K562 (cell line): Measurements from ENCODE around the gene SLC8A2. TPM values are rescaled to one million over a fixed set of nuclear protein-coding genes. Genes with fewer than 3 reads are reported as not detected.
A peak's percentile ranks its signal among the peaks of the same experiment; 100 is the strongest.

Experiments
- ARID2 ChIP-seq: fragments of 450-650 bp; IDR thresholded peaks from 2 replicates; pipeline ENCODE4 v1.6.1; 2017; ENCODE audit warnings: antibody characterized with exemption, mild to moderate bottlenecking
- CHD2 ChIP-seq: IDR thresholded peaks from 2 replicates; pipeline ENCODE4 v1.6.1; 2011; ENCODE audit warnings: low read depth, low read length
- MLX ChIP-seq, 2 experiments: fragments of 450-650 bp in 1 of 2; sonication (generic) in 1 of 2; formaldehyde crosslinking; conservative IDR thresholded peaks; 2 replicates each; pipeline versions ENCODE4 v1.4.0 to v1.8.1; 2020 to 2022; ENCODE audit warnings: mild to moderate bottlenecking in 1 of 2, missing genetic modification reagents in 1 of 2
- RBM34 ChIP-seq: fragments of 200-400 bp; formaldehyde crosslinking; IDR thresholded peaks from 2 replicates; pipeline ENCODE4 v1.6.1; 2018; ENCODE audit warnings: low read length, borderline replicate concordance; ENCODE audit not compliant: insufficient read depth
- SFPQ ChIP-seq: fragments of 200-400 bp; formaldehyde crosslinking; IDR thresholded peaks from 2 replicates; pipeline ENCODE4 v1.6.1; 2017; ENCODE audit warnings: mild to moderate bottlenecking, low read depth, low read length, moderate library complexity
- SREBF1 ChIP-seq: fragments of 150-350 bp; IDR thresholded peaks from 2 replicates; pipeline ENCODE4 v1.6.1; 2014; ENCODE audit warnings: antibody characterized with exemption, low read depth, low read length, borderline replicate concordance
- ZNF384 ChIP-seq: IDR thresholded peaks from 2 replicates; pipeline ENCODE4 v1.6.1; 2012; ENCODE audit warnings: low read depth, low read length, improper control_type of control experiment
- ZNF551 ChIP-seq: fragments of 250-450 bp; sonication (Bioruptor Pico); IDR thresholded peaks from 2 replicates; pipeline ENCODE4 v1.5.0; 2021; ENCODE audit warnings: mild to moderate bottlenecking, moderate library complexity
- ZNF780A ChIP-seq: fragments of 250-450 bp; sonication (Bioruptor Pico); IDR thresholded peaks from 2 replicates; pipeline ENCODE4 v1.5.0; 2021; ENCODE audit warnings: mild to moderate bottlenecking
- polyA plus RNA-seq, 8 experiments: library from polyadenylated mRNA; depleted of rRNA in 4 of 8; stranded (reverse) in 5 of 8; unstranded in 3 of 8; fragments of >200 nt; fragmentation: Nextera tagmentation in 2 of 8; fragmentation: Illumina TruSeq in 1 of 8; extraction: Ambion mirVana in 2 of 8; extraction: Trizol in 1 of 8; gene quantifications; 2 replicates each; pipeline versions ENCODE4 v1.2.1 to v1.2.3, GENCODE V29; 2011 to 2014; ENCODE audit warnings: inconsistent platforms in 1 of 8, missing spikeins in 1 of 8
- total RNA-seq, 7 experiments: library from RNA; depleted of rRNA in 6 of 7; stranded (reverse); fragments of >200 nt in 6 of 7; fragmentation: Illumina TruSeq in 2 of 7; extraction: Trizol in 2 of 7; gene quantifications; 2 replicates each; pipeline versions ENCODE4 v1.2.1 to v1.2.3, GENCODE V29; 2011 to 2021; ENCODE audit warnings: low replicate concordance in 1 of 7
- TF ChIP-seq, protein P1 (sequence below): sonication (generic); formaldehyde crosslinking; IDR thresholded peaks from 2 replicates; pipeline ENCODE4 v1.8.0; 2023; ENCODE audit warnings: mild to moderate bottlenecking, missing genetic modification reagents
- TF ChIP-seq, protein P2 (sequence below): fragments of 450-650 bp; IDR thresholded peaks from 2 replicates; pipeline ENCODE4 v1.6.1; 2016

The SLC8A2 gene
- total and polyA plus RNA-seq, 9 of the 15 experiments (the other 6 are each of a cell fraction or from before 2014, with no cell fraction given) = 0.07 to 0.66 (median 0.24) TPM; not detected in 3

DNA sequence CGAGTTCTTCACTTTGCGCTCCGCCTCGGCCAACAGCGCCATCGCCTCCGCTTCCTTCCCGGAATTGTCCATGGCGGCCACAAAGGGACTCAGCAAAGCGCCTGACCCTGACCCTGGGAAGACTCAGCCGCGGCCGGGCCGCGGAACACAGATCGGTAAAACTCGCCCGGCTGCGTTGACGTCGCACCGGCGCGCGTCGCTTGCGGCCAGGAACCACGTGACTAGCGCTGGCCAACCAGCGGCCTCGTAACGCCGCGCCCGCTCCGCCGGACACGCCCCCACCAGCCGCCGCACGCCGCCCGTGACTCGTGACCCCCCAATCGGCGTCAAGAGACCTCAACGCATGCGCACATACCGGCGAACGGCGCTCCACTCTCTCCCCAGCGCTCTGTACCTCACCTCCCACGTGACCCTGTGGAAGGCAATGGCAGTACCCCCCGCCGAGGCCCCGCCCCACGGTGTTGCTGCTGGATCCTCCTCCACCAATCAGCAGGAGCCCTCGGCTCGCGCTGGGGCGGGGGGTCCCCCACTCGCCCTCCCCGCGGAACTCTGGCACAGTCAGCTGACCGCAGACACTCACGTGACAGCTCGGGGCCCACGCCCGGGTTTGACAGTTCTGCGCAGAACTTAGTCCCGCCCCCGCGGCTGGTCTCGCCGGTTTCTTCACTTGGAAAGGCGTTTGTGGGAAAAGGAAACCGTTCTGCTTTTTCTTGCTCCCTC lies 43.3 kb upstream of the SLC8A2 start, which contains the start of gene NAPA (continued):
- no peak for TF ChIP-seq MLX (CRISPR knock-in tag; conservative IDR thresholded peaks at IDR 0.05)
- no peak for TF ChIP-seq ZNF384
- TF ChIP-seq ZNF780A (CRISPR knock-in tag) = no peak
- no peak for TF ChIP-seq RBM34
- TF ChIP-seq SREBF1 = peak; percentile 15; the same call in 1 of the 2 replicates
- no peak for TF ChIP-seq ZNF551 (CRISPR knock-in tag)
- TF ChIP-seq CHD2 = no peak
- TF ChIP-seq, protein P1, sequence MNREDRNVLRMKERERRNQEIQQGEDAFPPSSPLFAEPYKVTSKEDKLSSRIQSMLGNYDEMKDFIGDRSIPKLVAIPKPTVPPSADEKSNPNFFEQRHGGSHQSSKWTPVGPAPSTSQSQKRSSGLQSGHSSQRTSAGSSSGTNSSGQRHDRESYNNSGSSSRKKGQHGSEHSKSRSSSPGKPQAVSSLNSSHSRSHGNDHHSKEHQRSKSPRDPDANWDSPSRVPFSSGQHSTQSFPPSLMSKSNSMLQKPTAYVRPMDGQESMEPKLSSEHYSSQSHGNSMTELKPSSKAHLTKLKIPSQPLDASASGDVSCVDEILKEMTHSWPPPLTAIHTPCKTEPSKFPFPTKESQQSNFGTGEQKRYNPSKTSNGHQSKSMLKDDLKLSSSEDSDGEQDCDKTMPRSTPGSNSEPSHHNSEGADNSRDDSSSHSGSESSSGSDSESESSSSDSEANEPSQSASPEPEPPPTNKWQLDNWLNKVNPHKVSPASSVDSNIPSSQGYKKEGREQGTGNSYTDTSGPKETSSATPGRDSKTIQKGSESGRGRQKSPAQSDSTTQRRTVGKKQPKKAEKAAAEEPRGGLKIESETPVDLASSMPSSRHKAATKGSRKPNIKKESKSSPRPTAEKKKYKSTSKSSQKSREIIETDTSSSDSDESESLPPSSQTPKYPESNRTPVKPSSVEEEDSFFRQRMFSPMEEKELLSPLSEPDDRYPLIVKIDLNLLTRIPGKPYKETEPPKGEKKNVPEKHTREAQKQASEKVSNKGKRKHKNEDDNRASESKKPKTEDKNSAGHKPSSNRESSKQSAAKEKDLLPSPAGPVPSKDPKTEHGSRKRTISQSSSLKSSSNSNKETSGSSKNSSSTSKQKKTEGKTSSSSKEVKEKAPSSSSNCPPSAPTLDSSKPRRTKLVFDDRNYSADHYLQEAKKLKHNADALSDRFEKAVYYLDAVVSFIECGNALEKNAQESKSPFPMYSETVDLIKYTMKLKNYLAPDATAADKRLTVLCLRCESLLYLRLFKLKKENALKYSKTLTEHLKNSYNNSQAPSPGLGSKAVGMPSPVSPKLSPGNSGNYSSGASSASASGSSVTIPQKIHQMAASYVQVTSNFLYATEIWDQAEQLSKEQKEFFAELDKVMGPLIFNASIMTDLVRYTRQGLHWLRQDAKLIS (CRISPR knock-in tag) = no peak
- TF ChIP-seq ARID2 = no peak
- TF ChIP-seq SFPQ = no peak
- TF ChIP-seq, protein P2, sequence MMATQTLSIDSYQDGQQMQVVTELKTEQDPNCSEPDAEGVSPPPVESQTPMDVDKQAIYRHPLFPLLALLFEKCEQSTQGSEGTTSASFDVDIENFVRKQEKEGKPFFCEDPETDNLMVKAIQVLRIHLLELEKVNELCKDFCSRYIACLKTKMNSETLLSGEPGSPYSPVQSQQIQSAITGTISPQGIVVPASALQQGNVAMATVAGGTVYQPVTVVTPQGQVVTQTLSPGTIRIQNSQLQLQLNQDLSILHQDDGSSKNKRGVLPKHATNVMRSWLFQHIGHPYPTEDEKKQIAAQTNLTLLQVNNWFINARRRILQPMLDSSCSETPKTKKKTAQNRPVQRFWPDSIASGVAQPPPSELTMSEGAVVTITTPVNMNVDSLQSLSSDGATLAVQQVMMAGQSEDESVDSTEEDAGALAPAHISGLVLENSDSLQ = peak; percentile 82
